Measurements from ENCODE around the gene SCUBE2.
"Not testable (repeated sequence)": the region's sequence is repeated elsewhere in the genome, so short reads cannot be mapped to it uniquely, and the experiment has no call there.

Gene SCUBE2

DNA sequence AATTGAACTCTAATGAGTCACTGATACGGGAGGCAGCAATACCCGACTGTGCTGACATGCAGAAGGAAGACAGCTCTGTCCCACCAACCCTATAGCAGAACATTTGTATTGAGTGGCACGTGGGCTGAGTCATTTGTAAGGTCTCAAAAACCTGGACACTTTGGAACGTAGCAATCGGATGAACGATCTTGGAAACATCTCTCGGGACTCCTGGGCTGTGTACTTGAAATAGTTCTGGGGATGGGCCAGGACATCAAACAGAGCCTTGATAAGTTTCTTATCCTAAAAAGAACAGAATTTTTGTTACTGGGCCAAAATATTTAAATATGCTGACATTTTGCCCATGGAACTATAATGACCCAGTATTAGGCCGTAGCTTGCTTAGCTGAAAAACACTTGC, 70.5 kb downstream of the SCUBE2 start:
- Histone ChIP-seq H3K36me3 (ENCODE audit: insufficient read depth, low read length) (no peaks in the 10 kb centered on the region), H3K27ac (ENCODE audit: low read depth, low read length) (no peak overlapping the region)
- 98% methylated on average over 8 of the region's 8 CpGs for WGBS

DNA sequence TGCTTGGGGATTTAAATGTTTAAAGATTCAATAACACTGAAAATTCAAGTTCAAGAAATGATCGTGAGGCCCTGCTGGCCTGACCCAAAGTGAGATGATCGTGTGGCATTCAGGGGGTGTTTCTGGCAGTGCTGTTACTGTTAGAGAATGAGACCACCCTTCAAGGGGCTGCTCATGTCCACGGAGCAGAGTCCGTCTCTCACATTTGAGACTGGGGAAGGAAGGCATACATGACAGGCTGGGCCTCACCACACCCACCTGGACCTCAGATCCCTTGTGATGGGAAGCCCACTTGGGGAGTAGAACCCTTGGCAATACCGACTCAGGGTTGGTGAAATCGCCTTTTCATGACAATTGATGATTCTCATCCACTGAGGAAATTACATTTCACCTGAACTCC, 71.5 kb downstream of the SCUBE2 start:
- Histone ChIP-seq H3K27me3 (ENCODE audit: insufficient read depth, low read length) (no peaks in the 10 kb centered on the region), H3K9me3 (ENCODE audit: insufficient read depth, low read depth, low read length) (no peaks in the 10 kb centered on the region), H3K9ac (ENCODE audit: low read depth, low read length) (no peak overlapping the region), H3K4me3 (ENCODE audit: low read length) (no peak overlapping the region), H3K27ac (ENCODE audit: low read depth, low read length) (no peak overlapping the region), H3K4me1 (ENCODE audit: insufficient read depth, low read length) (0 out of 2 replicates have a peak, but pooled peaks cover 5% of the 10 kb centered on the region), H3K36me3 (ENCODE audit: insufficient read depth, low read length) (no peaks in the 10 kb centered on the region)
- 92% methylated on average over 6 of the region's 6 CpGs for WGBS

More for the DNA sequence above, 70.5 kb downstream of the SCUBE2 start:
- no peak overlapping the region for H3K9ac ChIP-seq (ENCODE audit: low read depth, low read length)
- no peaks in the 10 kb centered on the region for H3K27me3 ChIP-seq (ENCODE audit: insufficient read depth, low read length)
- H3K4me1 ChIP-seq (ENCODE audit: insufficient read depth, low read length): 0 out of 2 replicates have a peak, but pooled peaks cover 5% of the 10 kb centered on the region
- no peak overlapping the region for H3K4me3 ChIP-seq (ENCODE audit: low read length)
- H3K9me3 ChIP-seq (ENCODE audit: insufficient read depth, low read depth, low read length): no peaks in the 10 kb centered on the region

- H3K27ac ChIP-seq (ENCODE audit: low read depth, low read length): no peak overlapping the region
- H3K9ac ChIP-seq (ENCODE audit: low read depth, low read length): no peak overlapping the region
- H3K9me3 ChIP-seq (ENCODE audit: insufficient read depth, low read depth, low read length): no peaks in the 10 kb centered on the region
- no peak overlapping the region for H3K4me3 ChIP-seq (ENCODE audit: low read length)
- WGBS: 87% methylated on average over 5 of the region's 5 CpGs
- 0 out of 2 replicates have a peak, but pooled peaks cover 4% of the 10 kb centered on the region for H3K4me1 ChIP-seq (ENCODE audit: insufficient read depth, low read length)
- H3K27me3 ChIP-seq (ENCODE audit: insufficient read depth, low read length): no peaks in the 10 kb centered on the region
- H3K36me3 ChIP-seq (ENCODE audit: insufficient read depth, low read length): no peaks in the 10 kb centered on the region
Measured at GRCh38 chr11:9017773-9018172, 73.6 kb downstream of the SCUBE2 start.

DNA sequence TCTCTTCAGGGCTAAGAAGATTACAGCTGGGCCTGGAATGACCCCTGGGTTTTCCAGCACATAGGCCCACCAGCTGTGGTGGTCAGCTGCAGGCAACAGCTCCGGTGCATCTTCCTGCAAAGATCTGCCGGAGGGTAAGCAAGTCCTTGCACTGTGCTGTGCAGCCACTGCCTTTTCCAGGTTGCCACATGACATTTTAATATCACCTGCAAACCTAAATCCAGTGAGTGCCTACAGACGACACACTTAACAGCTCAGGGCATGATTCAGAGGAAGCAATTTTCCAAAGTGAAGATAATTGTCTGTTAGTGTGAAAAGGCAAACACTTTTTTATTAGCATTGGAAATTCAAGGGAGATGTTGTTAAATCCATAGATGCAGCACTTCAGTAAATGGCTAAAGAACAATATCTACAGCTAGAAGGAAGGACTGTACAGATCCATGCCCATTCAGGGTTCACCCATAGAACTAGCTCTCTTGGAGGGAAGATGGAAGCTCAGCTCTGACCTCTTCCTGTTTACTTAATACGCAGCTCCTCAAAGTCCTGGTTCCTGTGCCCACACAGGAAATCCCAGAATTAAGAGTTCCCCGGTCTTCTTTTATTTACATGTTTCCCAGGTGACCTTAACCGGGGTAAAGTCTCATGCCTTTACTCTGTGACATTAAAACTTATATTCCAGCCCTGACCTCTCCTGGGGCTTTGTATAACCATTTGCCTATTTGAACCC, 74.3 kb downstream of the SCUBE2 start:
- 92% methylated on average over 6 of the region's 6 CpGs for WGBS
- no peaks in the 10 kb centered on the region for H3K9me3 ChIP-seq (ENCODE audit: insufficient read depth, low read depth, low read length)
- no peak overlapping the region for H3K4me3 ChIP-seq (ENCODE audit: low read length)
- H3K4me1 ChIP-seq (ENCODE audit: insufficient read depth, low read length): no peaks in the 10 kb centered on the region
- no peaks in the 10 kb centered on the region for H3K36me3 ChIP-seq (ENCODE audit: insufficient read depth, low read length)
- H3K9ac ChIP-seq (ENCODE audit: low read depth, low read length): no peak overlapping the region
- H3K27me3 ChIP-seq (ENCODE audit: insufficient read depth, low read length): no peaks in the 10 kb centered on the region
- H3K27ac ChIP-seq (ENCODE audit: low read depth, low read length): no peak overlapping the region

DNA sequence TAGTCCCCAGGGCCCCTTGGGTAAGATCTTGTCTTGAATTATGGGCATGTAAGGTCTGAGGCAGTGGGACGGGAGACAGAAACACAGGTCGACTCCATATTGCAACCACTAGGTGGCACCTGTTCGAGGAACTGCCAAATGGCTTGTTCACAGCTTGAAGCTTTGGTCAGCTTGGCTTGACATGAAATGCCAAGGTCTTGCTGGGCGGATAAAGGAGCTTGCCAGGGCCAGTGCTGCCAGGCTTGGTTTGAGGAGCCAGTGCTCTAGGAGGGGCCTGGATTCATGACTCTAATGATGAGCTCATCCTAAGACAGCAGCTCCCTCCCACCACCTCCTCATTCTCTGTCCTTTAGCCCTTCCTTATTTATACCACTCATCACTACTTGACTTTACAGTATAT, 75.7 kb downstream of the SCUBE2 start:
- Histone ChIP-seq H3K27me3 (ENCODE audit: insufficient read depth, low read length) (no peaks in the 10 kb centered on the region), H3K27ac (ENCODE audit: low read depth, low read length) (no peak overlapping the region), H3K9ac (ENCODE audit: low read depth, low read length) (no peak overlapping the region), H3K4me1 (ENCODE audit: insufficient read depth, low read length) (no peaks in the 10 kb centered on the region), H3K36me3 (ENCODE audit: insufficient read depth, low read length) (no peaks in the 10 kb centered on the region), H3K9me3 (ENCODE audit: insufficient read depth, low read depth, low read length) (no peaks in the 10 kb centered on the region), H3K4me3 (ENCODE audit: low read length) (no peak overlapping the region)
- 25% methylated on average over 4 of the region's 4 CpGs for WGBS

DNA sequence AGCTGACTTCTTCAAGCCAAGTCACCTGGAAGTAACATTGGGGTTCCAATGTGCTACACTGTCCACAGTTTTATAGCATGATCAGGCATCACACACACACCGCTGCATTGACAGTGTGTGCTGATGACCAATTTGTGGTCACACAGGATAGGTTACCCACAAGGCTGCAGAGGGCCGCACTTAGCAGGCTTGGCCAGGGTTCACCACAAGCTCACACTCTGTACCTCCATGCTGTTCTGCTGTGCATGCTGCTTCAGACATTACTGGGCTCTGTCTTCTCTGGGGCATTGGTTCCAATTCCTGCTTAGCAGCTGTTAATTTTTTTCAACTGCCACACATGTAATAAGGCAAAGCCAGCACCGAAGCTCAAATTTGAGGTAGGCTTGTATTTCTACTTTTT, 76.6 kb downstream of the SCUBE2 start:
- WGBS: 97% methylated on average over 3 of the region's 3 CpGs

DNA sequence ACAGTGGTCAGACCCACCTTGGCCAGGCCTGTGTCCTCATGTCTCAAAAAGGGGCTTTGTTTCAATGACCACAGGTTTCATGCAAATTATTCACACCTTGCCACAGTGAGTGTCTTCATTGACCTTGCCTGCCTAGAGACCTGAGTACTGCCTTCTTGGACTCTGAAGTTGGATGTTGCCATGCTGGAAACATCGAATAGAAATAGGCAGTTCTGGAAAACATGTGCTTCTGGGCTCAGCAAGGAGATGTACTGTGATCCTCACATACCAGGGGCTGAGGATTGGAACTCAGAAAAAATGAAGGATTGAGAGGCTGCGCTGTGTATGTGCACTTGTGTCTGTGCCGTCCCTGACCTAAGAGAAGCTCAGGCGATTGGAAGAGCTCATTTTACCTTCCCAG, 78.0 kb downstream of the SCUBE2 start:
- no peaks in the 10 kb centered on the region for H3K9me3 ChIP-seq (ENCODE audit: insufficient read depth, low read depth, low read length)
- H3K4me1 ChIP-seq (ENCODE audit: insufficient read depth, low read length): no peaks in the 10 kb centered on the region
- peaks cover 2% of the 10 kb centered on the region; the same call in 1 of the 2 replicates for H3K27me3 ChIP-seq (ENCODE audit: insufficient read depth, low read length)
- no peak overlapping the region for H3K27ac ChIP-seq (ENCODE audit: low read depth, low read length)
- no peak overlapping the region for H3K9ac ChIP-seq (ENCODE audit: low read depth, low read length)
- H3K4me3 ChIP-seq (ENCODE audit: low read length): no peak overlapping the region
- 94% methylated on average over 4 of the region's 4 CpGs for WGBS
- H3K36me3 ChIP-seq (ENCODE audit: insufficient read depth, low read length): no peaks in the 10 kb centered on the region

More for the DNA sequence above, 76.6 kb downstream of the SCUBE2 start:
- Histone ChIP-seq H3K9ac (ENCODE audit: low read depth, low read length) (no peak overlapping the region), H3K4me3 (ENCODE audit: low read length) (no peak overlapping the region), H3K4me1 (ENCODE audit: insufficient read depth, low read length) (no peaks in the 10 kb centered on the region), H3K36me3 (ENCODE audit: insufficient read depth, low read length) (no peaks in the 10 kb centered on the region), H3K9me3 (ENCODE audit: insufficient read depth, low read depth, low read length) (no peaks in the 10 kb centered on the region), H3K27me3 (ENCODE audit: insufficient read depth, low read length) (no peaks in the 10 kb centered on the region), H3K27ac (ENCODE audit: low read depth, low read length) (no peak overlapping the region)

- H3K9ac ChIP-seq (ENCODE audit: low read depth, low read length); H3K4me3 ChIP-seq (ENCODE audit: low read length); H3K36me3 ChIP-seq (ENCODE audit: insufficient read depth, low read length); H3K27ac ChIP-seq (ENCODE audit: low read depth, low read length); H3K4me1 ChIP-seq (ENCODE audit: insufficient read depth, low read length); H3K9me3 ChIP-seq (ENCODE audit: insufficient read depth, low read depth, low read length): not testable (repeated sequence)
- no CpG with 5 or more reads among the region's 1 CpG for WGBS
- peaks cover 37% of the 10 kb centered on the region for H3K27me3 ChIP-seq (ENCODE audit: insufficient read depth, low read length)
Measured at GRCh38 chr11:9009538-9009937, 81.9 kb downstream of the SCUBE2 start.

DNA sequence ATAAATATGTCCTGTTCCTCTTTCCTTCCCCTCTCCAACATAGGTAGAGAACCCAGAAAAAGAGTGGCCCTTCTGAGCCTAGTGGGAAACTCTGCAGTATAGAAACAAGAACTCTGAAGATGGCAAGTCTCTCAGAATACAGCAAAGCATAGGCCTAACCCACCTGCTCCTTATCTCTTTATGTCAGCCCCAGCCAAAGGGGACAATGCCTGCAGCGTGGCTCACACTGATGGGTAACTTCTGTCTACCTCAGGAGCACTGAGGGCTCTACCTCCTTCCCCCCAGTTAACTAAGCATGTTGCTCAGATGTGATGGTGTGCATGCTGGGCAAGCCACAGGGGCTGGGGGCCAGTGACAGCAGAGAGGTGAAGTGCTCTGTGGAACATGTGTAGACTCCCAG, 82.7 kb downstream of the SCUBE2 start:
- H3K4me1 ChIP-seq (ENCODE audit: insufficient read depth, low read length): no peaks in the 10 kb centered on the region
- H3K27ac ChIP-seq (ENCODE audit: low read depth, low read length): no peak overlapping the region
- no peak overlapping the region for H3K9ac ChIP-seq (ENCODE audit: low read depth, low read length)
- no peak overlapping the region for H3K4me3 ChIP-seq (ENCODE audit: low read length)
- H3K9me3 ChIP-seq (ENCODE audit: insufficient read depth, low read depth, low read length): no peaks in the 10 kb centered on the region
- peaks cover 46% of the 10 kb centered on the region for H3K27me3 ChIP-seq (ENCODE audit: insufficient read depth, low read length)
- H3K36me3 ChIP-seq (ENCODE audit: insufficient read depth, low read length): no peaks in the 10 kb centered on the region
- 87% methylated on average over 1 of the region's 1 CpG for WGBS

GRCh38 chr11:9008011-9008550, 83.3 kb downstream of the SCUBE2 start:
- Histone ChIP-seq H3K27me3 (ENCODE audit: insufficient read depth, low read length) (peaks cover 52% of the 10 kb centered on the region), H3K9ac (ENCODE audit: low read depth, low read length) (no peak overlapping the region), H3K4me3 (ENCODE audit: low read length) (no peak overlapping the region), H3K4me1 (ENCODE audit: insufficient read depth, low read length) (peaks cover 4% of the 10 kb centered on the region), H3K36me3 (ENCODE audit: insufficient read depth, low read length) (no peaks in the 10 kb centered on the region), H3K9me3 (ENCODE audit: insufficient read depth, low read depth, low read length) (no peaks in the 10 kb centered on the region), H3K27ac (ENCODE audit: low read depth, low read length) (no peak overlapping the region)
- WGBS: 78% methylated on average over 3 of the region's 3 CpGs

- H3K4me1 ChIP-seq (ENCODE audit: insufficient read depth, low read length): peaks cover 9% of the 10 kb centered on the region
- no peaks in the 10 kb centered on the region for H3K36me3 ChIP-seq (ENCODE audit: insufficient read depth, low read length)
- H3K9me3 ChIP-seq (ENCODE audit: insufficient read depth, low read depth, low read length): no peaks in the 10 kb centered on the region
- no peak overlapping the region for H3K4me3 ChIP-seq (ENCODE audit: low read length)
- no peak overlapping the region for H3K27ac ChIP-seq (ENCODE audit: low read depth, low read length)
- peaks cover 78% of the 10 kb centered on the region for H3K27me3 ChIP-seq (ENCODE audit: insufficient read depth, low read length)
- H3K9ac ChIP-seq (ENCODE audit: low read depth, low read length): no peak overlapping the region
- 85% methylated on average over 4 of the region's 4 CpGs for WGBS
Measured at GRCh38 chr11:9005087-9005486, 86.3 kb downstream of the SCUBE2 start.

Measured in HUES64 (cell line).